ENCODE results near the gene CTDSP2. TPM values are rescaled to one million over a fixed set of nuclear protein-coding genes. Genes with fewer than 3 reads are reported as not detected.

CTDSP2 gene
- total and polyA plus RNA-seq, 10 of the 15 experiments (the other 5 are each of a cell fraction or from before 2014, with no cell fraction given) = 17.3 to 98.2 (median 54.1) TPM

DNA sequence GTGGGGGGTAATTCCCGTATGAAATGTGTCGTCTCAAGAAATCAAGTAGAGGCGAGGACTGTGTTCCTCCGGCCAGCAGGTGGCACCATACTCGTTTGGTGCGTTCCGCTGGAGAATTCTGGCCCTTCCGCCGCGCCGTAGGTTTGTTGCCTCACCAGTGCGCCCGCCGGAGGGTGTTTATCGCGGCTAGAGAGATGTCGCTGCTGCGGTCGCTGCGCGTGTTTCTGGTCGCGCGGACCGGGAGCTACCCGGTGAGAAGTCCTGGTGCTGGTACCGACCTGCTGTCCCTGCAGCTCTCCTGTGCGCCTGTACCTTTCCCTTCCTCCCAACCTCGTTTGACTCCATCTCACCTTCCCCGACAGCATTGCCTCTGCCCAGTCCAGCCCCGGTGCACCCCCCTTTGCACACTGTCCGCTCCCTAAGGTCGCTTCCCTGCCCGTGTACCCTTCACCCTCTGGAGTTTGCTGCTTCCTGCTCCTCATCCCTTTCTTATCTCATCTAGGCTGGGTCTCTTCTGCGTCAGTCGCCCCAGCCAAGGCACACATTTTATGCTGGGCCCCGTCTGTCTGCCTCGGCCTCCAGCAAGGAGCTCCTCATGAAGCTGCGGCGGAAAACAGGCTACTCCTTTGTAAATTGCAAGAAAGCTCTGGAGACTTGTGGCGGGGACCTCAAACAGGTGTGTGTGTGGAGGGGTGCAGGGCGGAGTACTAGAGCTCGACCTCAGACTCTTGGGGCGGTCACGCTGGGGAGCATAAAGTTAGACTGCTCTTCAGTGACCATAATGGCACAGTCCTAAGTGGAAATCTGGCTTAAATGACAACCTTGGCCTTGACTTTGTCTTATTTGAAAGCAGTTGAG, 63.7 kb downstream of the CTDSP2 start, which contains the start of gene TSFM (continued):
- TF ChIP-seq, protein P1, sequence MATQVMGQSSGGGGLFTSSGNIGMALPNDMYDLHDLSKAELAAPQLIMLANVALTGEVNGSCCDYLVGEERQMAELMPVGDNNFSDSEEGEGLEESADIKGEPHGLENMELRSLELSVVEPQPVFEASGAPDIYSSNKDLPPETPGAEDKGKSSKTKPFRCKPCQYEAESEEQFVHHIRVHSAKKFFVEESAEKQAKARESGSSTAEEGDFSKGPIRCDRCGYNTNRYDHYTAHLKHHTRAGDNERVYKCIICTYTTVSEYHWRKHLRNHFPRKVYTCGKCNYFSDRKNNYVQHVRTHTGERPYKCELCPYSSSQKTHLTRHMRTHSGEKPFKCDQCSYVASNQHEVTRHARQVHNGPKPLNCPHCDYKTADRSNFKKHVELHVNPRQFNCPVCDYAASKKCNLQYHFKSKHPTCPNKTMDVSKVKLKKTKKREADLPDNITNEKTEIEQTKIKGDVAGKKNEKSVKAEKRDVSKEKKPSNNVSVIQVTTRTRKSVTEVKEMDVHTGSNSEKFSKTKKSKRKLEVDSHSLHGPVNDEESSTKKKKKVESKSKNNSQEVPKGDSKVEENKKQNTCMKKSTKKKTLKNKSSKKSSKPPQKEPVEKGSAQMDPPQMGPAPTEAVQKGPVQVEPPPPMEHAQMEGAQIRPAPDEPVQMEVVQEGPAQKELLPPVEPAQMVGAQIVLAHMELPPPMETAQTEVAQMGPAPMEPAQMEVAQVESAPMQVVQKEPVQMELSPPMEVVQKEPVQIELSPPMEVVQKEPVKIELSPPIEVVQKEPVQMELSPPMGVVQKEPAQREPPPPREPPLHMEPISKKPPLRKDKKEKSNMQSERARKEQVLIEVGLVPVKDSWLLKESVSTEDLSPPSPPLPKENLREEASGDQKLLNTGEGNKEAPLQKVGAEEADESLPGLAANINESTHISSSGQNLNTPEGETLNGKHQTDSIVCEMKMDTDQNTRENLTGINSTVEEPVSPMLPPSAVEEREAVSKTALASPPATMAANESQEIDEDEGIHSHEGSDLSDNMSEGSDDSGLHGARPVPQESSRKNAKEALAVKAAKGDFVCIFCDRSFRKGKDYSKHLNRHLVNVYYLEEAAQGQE (IDR thresholded peaks at IDR 0.05; ENCODE audit: low read depth, low read length) = no peak; the same call in 1 of the 2 replicates
- TF ChIP-seq SUPT20H (IDR thresholded peaks at IDR 0.05; ENCODE audit: borderline replicate concordance, control insufficient read depth, low read depth, low read length) (no peak), USF2 (IDR thresholded peaks at IDR 0.05; ENCODE audit: borderline replicate concordance, low read depth, low read length) (no peak), MEF2A (IDR thresholded peaks at IDR 0.05; ENCODE audit: insufficient read depth, low read depth, low read length) (peak; percentile 75; the same call in 1 of the 2 replicates), MXI1 (IDR thresholded peaks at IDR 0.05; ENCODE audit: low read depth, low read length) (peak; percentile 97), ZBED1 (IDR thresholded peaks at IDR 0.05; ENCODE audit: borderline replicate concordance) (peak; percentile 52; the same call in 1 of the 2 replicates), NFXL1 (IDR thresholded peaks at IDR 0.05; ENCODE audit: borderline replicate concordance) (no peak), SMC3 (IDR thresholded peaks at IDR 0.05; ENCODE audit: borderline replicate concordance, low read length) (peak; percentile 45; the same call in 1 of the 2 replicates), NFYB (IDR thresholded peaks at IDR 0.05; ENCODE audit: insufficient read depth, low read depth, low read length) (no peak), CHD2 (IDR thresholded peaks at IDR 0.05; ENCODE audit: borderline replicate concordance, low read depth, low read length) (peak; percentile 68), SIN3A (IDR thresholded peaks at IDR 0.05; ENCODE audit: low read depth, low read length) (peak; percentile 88), CEBPB (IDR thresholded peaks at IDR 0.05; ENCODE audit: borderline replicate concordance in 1 of 2, low read depth in 2 of 2, low read length in 2 of 2) (0 out of 4 replicates have a peak, but pooled peaks of 1 of the 2 experiments have one; percentile 31), STAT3 (IDR thresholded peaks at IDR 0.05; ENCODE audit: low read depth, low read length) (peak; percentile 86; the same call in 1 of the 2 replicates), GATAD2B (conservative IDR thresholded peaks at IDR 0.05; ENCODE audit: low read depth) (peak; percentile 50; the same call in 1 of the 2 replicates), TAF1 (IDR thresholded peaks at IDR 0.05; ENCODE audit: borderline replicate concordance, low read depth, low read length) (peak; percentile 88), CREM (IDR thresholded peaks at IDR 0.05; ENCODE audit: low read depth) (peak; percentile 98)
- TF ChIP-seq, protein P2, sequence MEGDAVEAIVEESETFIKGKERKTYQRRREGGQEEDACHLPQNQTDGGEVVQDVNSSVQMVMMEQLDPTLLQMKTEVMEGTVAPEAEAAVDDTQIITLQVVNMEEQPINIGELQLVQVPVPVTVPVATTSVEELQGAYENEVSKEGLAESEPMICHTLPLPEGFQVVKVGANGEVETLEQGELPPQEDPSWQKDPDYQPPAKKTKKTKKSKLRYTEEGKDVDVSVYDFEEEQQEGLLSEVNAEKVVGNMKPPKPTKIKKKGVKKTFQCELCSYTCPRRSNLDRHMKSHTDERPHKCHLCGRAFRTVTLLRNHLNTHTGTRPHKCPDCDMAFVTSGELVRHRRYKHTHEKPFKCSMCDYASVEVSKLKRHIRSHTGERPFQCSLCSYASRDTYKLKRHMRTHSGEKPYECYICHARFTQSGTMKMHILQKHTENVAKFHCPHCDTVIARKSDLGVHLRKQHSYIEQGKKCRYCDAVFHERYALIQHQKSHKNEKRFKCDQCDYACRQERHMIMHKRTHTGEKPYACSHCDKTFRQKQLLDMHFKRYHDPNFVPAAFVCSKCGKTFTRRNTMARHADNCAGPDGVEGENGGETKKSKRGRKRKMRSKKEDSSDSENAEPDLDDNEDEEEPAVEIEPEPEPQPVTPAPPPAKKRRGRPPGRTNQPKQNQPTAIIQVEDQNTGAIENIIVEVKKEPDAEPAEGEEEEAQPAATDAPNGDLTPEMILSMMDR (IDR thresholded peaks at IDR 0.05 in 2 of 3, conservative IDR thresholded peaks at IDR 0.05 in 1 of 3; ENCODE audit: control insufficient read depth in 2 of 3, extremely low read depth in 1 of 3, insufficient read depth in 1 of 3, low read depth in 3 of 3, low read length in 3 of 3) = peak; percentile 87 to 96 (median 96)
- TF ChIP-seq, protein P3, sequence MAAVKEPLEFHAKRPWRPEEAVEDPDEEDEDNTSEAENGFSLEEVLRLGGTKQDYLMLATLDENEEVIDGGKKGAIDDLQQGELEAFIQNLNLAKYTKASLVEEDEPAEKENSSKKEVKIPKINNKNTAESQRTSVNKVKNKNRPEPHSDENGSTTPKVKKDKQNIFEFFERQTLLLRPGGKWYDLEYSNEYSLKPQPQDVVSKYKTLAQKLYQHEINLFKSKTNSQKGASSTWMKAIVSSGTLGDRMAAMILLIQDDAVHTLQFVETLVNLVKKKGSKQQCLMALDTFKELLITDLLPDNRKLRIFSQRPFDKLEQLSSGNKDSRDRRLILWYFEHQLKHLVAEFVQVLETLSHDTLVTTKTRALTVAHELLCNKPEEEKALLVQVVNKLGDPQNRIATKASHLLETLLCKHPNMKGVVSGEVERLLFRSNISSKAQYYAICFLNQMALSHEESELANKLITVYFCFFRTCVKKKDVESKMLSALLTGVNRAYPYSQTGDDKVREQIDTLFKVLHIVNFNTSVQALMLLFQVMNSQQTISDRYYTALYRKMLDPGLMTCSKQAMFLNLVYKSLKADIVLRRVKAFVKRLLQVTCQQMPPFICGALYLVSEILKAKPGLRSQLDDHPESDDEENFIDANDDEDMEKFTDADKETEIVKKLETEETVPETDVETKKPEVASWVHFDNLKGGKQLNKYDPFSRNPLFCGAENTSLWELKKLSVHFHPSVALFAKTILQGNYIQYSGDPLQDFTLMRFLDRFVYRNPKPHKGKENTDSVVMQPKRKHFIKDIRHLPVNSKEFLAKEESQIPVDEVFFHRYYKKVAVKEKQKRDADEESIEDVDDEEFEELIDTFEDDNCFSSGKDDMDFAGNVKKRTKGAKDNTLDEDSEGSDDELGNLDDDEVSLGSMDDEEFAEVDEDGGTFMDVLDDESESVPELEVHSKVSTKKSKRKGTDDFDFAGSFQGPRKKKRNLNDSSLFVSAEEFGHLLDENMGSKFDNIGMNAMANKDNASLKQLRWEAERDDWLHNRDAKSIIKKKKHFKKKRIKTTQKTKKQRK (IDR thresholded peaks at IDR 0.05; ENCODE audit: low read depth, low read length) = no peak; the same call in 1 of the 2 replicates
